ENCODE measurements around the gene SGIP1.

Gene SGIP1

GRCh38 chr1:66527686-66528085, 6.3 kb upstream of the SGIP1 start:
- no peak overlapping the region for H3K4me3 ChIP-seq (ENCODE audit: low read depth, low read length)
- DNase-seq (ENCODE audit: low read depth): no peak
- TF ChIP-seq, protein P1, sequence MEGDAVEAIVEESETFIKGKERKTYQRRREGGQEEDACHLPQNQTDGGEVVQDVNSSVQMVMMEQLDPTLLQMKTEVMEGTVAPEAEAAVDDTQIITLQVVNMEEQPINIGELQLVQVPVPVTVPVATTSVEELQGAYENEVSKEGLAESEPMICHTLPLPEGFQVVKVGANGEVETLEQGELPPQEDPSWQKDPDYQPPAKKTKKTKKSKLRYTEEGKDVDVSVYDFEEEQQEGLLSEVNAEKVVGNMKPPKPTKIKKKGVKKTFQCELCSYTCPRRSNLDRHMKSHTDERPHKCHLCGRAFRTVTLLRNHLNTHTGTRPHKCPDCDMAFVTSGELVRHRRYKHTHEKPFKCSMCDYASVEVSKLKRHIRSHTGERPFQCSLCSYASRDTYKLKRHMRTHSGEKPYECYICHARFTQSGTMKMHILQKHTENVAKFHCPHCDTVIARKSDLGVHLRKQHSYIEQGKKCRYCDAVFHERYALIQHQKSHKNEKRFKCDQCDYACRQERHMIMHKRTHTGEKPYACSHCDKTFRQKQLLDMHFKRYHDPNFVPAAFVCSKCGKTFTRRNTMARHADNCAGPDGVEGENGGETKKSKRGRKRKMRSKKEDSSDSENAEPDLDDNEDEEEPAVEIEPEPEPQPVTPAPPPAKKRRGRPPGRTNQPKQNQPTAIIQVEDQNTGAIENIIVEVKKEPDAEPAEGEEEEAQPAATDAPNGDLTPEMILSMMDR (IDR thresholded peaks at IDR 0.05; ENCODE audit: insufficient read depth, low read depth, low read length, missing control alignments): no peak

DNA sequence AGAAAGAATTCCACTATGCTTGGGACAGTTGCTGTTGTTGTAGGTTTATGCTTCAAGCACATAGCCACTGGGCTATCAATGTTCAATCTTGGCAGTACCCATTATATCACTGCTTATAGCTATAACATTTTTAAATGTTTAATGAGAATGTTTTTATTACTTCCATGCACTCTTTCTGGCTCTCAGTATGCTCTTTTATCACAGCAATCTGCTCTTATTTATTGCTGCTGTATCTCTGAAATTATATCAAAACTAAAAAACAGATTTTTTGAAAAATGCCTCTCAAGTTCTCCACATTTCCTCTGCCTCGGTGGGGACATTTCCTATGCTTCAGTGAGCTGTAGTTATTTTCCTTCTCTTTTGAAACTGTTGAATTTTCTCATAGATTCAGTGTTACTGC, 5.4 kb upstream of the SGIP1 start:
- TF ChIP-seq, protein P1 (IDR thresholded peaks at IDR 0.05; ENCODE audit: insufficient read depth, low read depth, low read length, missing control alignments): no peak
- no peak overlapping the region for H3K4me3 ChIP-seq (ENCODE audit: low read depth, low read length)
- no peak for DNase-seq (ENCODE audit: low read depth)

GRCh38 chr1:66532214-66532613, 1.7 kb upstream of the SGIP1 start:
- DNase-seq (ENCODE audit: low read depth): no peak
- TF ChIP-seq, protein P1 (IDR thresholded peaks at IDR 0.05; ENCODE audit: insufficient read depth, low read depth, low read length, missing control alignments): no peak
- no peak overlapping the region for H3K4me3 ChIP-seq (ENCODE audit: low read depth, low read length)

GRCh38 chr1:66532798-66533783, 862 bp upstream of the SGIP1 start:
- peak overlapping the region; percentile 53 for H3K4me3 ChIP-seq (ENCODE audit: low read depth, low read length)
- TF ChIP-seq, protein P1 (IDR thresholded peaks at IDR 0.05; ENCODE audit: insufficient read depth, low read depth, low read length, missing control alignments): no peak
- DNase-seq (ENCODE audit: low read depth): no peak

DNA sequence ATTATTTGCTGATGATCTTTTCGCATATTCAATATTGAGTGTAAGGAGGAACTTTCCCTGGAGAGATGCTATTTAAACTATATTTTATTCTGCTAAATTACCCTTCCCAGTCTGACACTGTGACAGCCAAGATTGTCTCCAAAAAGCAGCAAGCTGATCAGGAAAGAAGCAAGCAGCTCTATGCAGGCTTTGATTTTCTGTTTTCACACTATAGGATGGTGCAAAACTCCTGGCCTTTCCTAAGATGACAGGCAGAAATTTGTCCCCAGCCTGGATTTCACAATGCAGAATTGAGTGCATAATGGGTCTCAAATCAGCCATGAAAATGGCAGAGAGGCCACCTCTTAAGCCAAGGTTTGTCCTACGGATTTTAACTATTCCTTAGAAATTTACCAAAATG, 1.1 kb downstream of the SGIP1 start:
- H3K4me3 ChIP-seq (ENCODE audit: low read depth, low read length): no peak overlapping the region
- no peak for DNase-seq (ENCODE audit: low read depth)
- TF ChIP-seq, protein P1 (IDR thresholded peaks at IDR 0.05; ENCODE audit: insufficient read depth, low read depth, low read length, missing control alignments): no peak

DNA sequence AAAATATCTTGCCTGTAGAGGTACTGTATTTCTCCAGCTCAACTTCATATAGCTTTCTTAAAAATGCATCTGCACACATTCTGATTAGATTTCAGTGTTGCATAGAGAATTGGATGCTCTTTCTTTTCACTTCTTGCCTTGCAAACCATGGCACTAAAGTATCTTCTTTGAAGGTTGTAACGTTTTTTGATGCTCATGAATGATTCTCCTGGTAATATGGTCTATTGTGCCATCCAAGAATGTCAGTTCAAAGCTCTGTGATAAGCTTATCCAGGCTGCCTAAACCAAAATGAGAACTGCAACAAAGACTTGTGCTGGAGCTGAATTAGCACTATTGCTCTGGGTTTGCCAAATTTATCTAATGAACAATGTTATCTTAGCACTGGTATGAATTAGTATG, 1.9 kb downstream of the SGIP1 start:
- TF ChIP-seq, protein P1 (IDR thresholded peaks at IDR 0.05; ENCODE audit: insufficient read depth, low read depth, low read length, missing control alignments): no peak
- DNase-seq (ENCODE audit: low read depth): no peak
- H3K4me3 ChIP-seq (ENCODE audit: low read depth, low read length): no peak overlapping the region
